Lower leg skin (tissue), 3 donors: ENCODE measurements around the gene EIF4G2.

Experiments used
- POLR2A ChIP-seq, 2 donors: fragments of 450-650 bp; IDR thresholded peaks; one replicate each; pipeline ENCODE4 v1.6.1; 2016 to 2017; ENCODE audit warnings: antibody characterized with exemption in 2 of 2, mild to moderate bottlenecking in 1 of 2, moderate library complexity in 1 of 2
- TF ChIP-seq, protein P1 (sequence below), 3 donors: fragments of 450-650 bp; IDR thresholded peaks; one replicate each; pipeline ENCODE4 v1.5.1; 2016; ENCODE audit warnings: antibody characterized with exemption in 3 of 3, mild to moderate bottlenecking in 3 of 3, moderate library complexity in 2 of 3

- TF ChIP-seq, protein P1, sequence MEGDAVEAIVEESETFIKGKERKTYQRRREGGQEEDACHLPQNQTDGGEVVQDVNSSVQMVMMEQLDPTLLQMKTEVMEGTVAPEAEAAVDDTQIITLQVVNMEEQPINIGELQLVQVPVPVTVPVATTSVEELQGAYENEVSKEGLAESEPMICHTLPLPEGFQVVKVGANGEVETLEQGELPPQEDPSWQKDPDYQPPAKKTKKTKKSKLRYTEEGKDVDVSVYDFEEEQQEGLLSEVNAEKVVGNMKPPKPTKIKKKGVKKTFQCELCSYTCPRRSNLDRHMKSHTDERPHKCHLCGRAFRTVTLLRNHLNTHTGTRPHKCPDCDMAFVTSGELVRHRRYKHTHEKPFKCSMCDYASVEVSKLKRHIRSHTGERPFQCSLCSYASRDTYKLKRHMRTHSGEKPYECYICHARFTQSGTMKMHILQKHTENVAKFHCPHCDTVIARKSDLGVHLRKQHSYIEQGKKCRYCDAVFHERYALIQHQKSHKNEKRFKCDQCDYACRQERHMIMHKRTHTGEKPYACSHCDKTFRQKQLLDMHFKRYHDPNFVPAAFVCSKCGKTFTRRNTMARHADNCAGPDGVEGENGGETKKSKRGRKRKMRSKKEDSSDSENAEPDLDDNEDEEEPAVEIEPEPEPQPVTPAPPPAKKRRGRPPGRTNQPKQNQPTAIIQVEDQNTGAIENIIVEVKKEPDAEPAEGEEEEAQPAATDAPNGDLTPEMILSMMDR (IDR thresholded peaks at IDR 0.05) = no peak
- TF ChIP-seq POLR2A (IDR thresholded peaks at IDR 0.05) = no peak
These were observed 36.1 kb upstream of the EIF4G2 start for GRCh38 chr11:10844796-10845195.
